ENCODE measurements around the gene CCDC126.

- no peak for TF ChIP-seq CTCF (conservative IDR thresholded peaks at IDR 0.05; ENCODE audit: low read depth, low read length)
- TF ChIP-seq POLR2A (IDR thresholded peaks at IDR 0.05; ENCODE audit: low read depth, low read length) = no peak
- TF ChIP-seq BHLHE40 (IDR thresholded peaks at IDR 0.05; ENCODE audit: low read depth, low read length) = no peak
- no peak for TF ChIP-seq RFX5 (IDR thresholded peaks at IDR 0.05; ENCODE audit: low read depth, low read length)
- TF ChIP-seq MAFK (IDR thresholded peaks at IDR 0.05; ENCODE audit: low read depth, low read length) = no peak
Measured at GRCh38 chr7:23689165-23689564, 92.0 kb downstream of the CCDC126 start.

All from IMR-90 (cell line).